HCT116 (cell line): ENCODE data around the gene L1CAM. TPM values are rescaled to one million over a fixed set of nuclear protein-coding genes. Genes with fewer than 3 reads are reported as not detected.

Experiments
- ATAC-seq: fragments of 200-7000 bp; cut with Tn5 transposase; 2 replicates; pipeline ENCODE4 v1.9.1; 2020; ENCODE audit warnings: mild to moderate bottlenecking, moderate library complexity
- BruUV-seq: library from RNA; stranded (reverse); fragments of 400-500 nt; replicated peaks from 2 replicates; lab custom pipeline; 2021; lab: Mats Ljungman, UMichigan
- CTCF ChIA-PET: fragments of 300-600 bp; sonication (Branson Sonifier 250); formaldehyde crosslinking; loops from one replicate; lab custom pipeline; 2021; ENCODE audit warnings: antibody characterized with exemption; lab: Charles Lee
- POLR2A ChIA-PET: fragments of 300-600, 350-600 bp; sonication (Branson Sonifier 250); formaldehyde crosslinking; loops from one replicate; lab custom pipeline; 2021; ENCODE audit warnings: antibody characterized with exemption; lab: Charles Lee
- RAD21 ChIA-PET, 2 experiments: fragments of 300-600 bp; sonication (Branson Sonifier 250); formaldehyde crosslinking; loops; one replicate each; lab custom pipeline; 2023; ENCODE audit warnings: low total read pairs in 2 of 2; ENCODE audit not compliant: uncharacterized antibody in 2 of 2, unreplicated experiment in 2 of 2, low non-redundant PET in 1 of 2; lab: Charles Lee
- DNase-seq: peaks from one replicate; pipeline ENCODE4 v3.0.0-alpha.2; 2010; ENCODE audit warnings: low read depth, low spot score
- H2AFZ ChIP-seq: fragments of 200-600 bp; shearing (Covaris generic), sonication (generic); 2 replicates; pipeline ENCODE4 v1.6.1; 2017; ENCODE audit warnings: low read depth, mixed run types, mixed read lengths, antibody characterized with exemption, low read length; ENCODE audit not compliant: poor library complexity, severe bottlenecking
- H3K27ac ChIP-seq: 2 replicates; pipeline ENCODE4 v1.5.1; 2012; ENCODE audit warnings: low read depth, low read length
- H3K27me3 ChIP-seq: fragments of 200-600 bp; sonication (generic); 2 replicates; pipeline ENCODE4 v1.6.1; 2016; ENCODE audit warnings: mixed run types, low read length, mixed read lengths; ENCODE audit not compliant: insufficient read depth
- H3K36me3 ChIP-seq, 2 experiments: fragments of 200-500 bp in 1 of 2; fragments of 200-600 bp in 1 of 2; sonication (Bioruptor generic) in 1 of 2; sonication (generic) in 1 of 2; 2 replicates each; pipeline versions ENCODE4 v1.5.1 to v1.6.1; 2014 to 2016; ENCODE audit warnings: low read length in 2 of 2, inconsistent platforms in 1 of 2, mixed read lengths in 1 of 2, mixed run types in 1 of 2; ENCODE audit not compliant: insufficient read depth in 2 of 2, control insufficient read depth in 1 of 2
- H3K4me1 ChIP-seq, 2 experiments: fragments of 200-600 bp in 1 of 2; sonication (generic) in 1 of 2; 2 replicates each; pipeline versions ENCODE4 v1.5.1 to v1.6.1; 2012 to 2017; ENCODE audit warnings: low read length in 2 of 2, inconsistent platforms in 1 of 2, mild to moderate bottlenecking in 1 of 2, mixed read lengths in 1 of 2, mixed run types in 1 of 2, moderate library complexity in 1 of 2; ENCODE audit not compliant: insufficient read depth in 2 of 2, control insufficient read depth in 1 of 2
- H3K4me2 ChIP-seq: fragments of 200-600 bp; sonication (generic); 2 replicates; pipeline ENCODE4 v1.6.1; 2017; ENCODE audit warnings: mixed run types, low read length, mixed read lengths
- H3K4me3 ChIP-seq, 2 experiments: fragments of 200-600 bp in 1 of 2; sonication (generic) in 1 of 2; replicated peaks in 1 of 2; 2 replicates each; pipeline ENCODE4 v1.5.1; 2011 to 2016; ENCODE audit warnings: low read length in 2 of 2, control low read depth in 1 of 2, low read depth in 1 of 2, mild to moderate bottlenecking in 1 of 2, mixed read lengths in 1 of 2, mixed run types in 1 of 2
- H3K79me2 ChIP-seq: fragments of 200-600 bp; sonication (generic); 2 replicates; pipeline ENCODE4 v1.6.1; 2017; ENCODE audit warnings: mild to moderate bottlenecking, mixed run types, low read length, moderate library complexity, mixed read lengths; ENCODE audit not compliant: insufficient read depth
- H3K9ac ChIP-seq: fragments of 200-600 bp; sonication (generic); 2 replicates; pipeline ENCODE4 v1.6.1; 2016; ENCODE audit warnings: low read length, mixed read lengths
- H3K9me2 ChIP-seq: fragments of 200-600 bp; sonication (generic), shearing (Covaris generic); 2 replicates; pipeline ENCODE4 v1.6.1; 2017; ENCODE audit warnings: mixed run types, mild to moderate bottlenecking, moderate library complexity; ENCODE audit not compliant: insufficient read depth
- H3K9me3 ChIP-seq, 2 experiments: fragments of 200-500 bp in 1 of 2; fragments of 200-600 bp in 1 of 2; sonication (Bioruptor generic) in 1 of 2; sonication (generic) in 1 of 2; 2 replicates each; pipeline ENCODE4 v1.6.1; 2014 to 2017; ENCODE audit warnings: low read length in 2 of 2, mixed read lengths in 2 of 2, inconsistent platforms in 1 of 2, low read depth in 1 of 2, mild to moderate bottlenecking in 1 of 2, mixed run types in 1 of 2, moderate library complexity in 1 of 2; ENCODE audit not compliant: control insufficient read depth in 1 of 2, insufficient read depth in 1 of 2
- H4K20me1 ChIP-seq: fragments of 200-600 bp; sonication (generic), shearing (Covaris generic); 2 replicates; pipeline ENCODE4 v1.6.1; 2017; ENCODE audit warnings: mixed run types, mild to moderate bottlenecking, moderate library complexity; ENCODE audit not compliant: insufficient read depth
- CBX3 ChIP-seq: IDR thresholded peaks from 2 replicates; pipeline ENCODE4 v1.6.1; 2012; ENCODE audit warnings: low read depth
- CEBPB ChIP-seq: IDR thresholded peaks from 2 replicates; pipeline ENCODE4 v1.6.1; 2012; ENCODE audit warnings: low read depth
- CTCF ChIP-seq, 3 experiments: fragments of 200-600 bp in 1 of 3; sonication (generic) in 1 of 3; IDR thresholded peaks in 2 of 3; conservative IDR thresholded peaks in 1 of 3; 2 replicates each; pipeline ENCODE4 v1.5.1; 2012 to 2017; ENCODE audit warnings: low read depth in 2 of 3, low read length in 2 of 3, antibody characterized with exemption in 1 of 3, borderline replicate concordance in 1 of 3, control low read depth in 1 of 3, mild to moderate bottlenecking in 1 of 3, mixed read lengths in 1 of 3, mixed run types in 1 of 3, moderate library complexity in 1 of 3; ENCODE audit not compliant: insufficient read depth in 1 of 3
- ELF1 ChIP-seq: IDR thresholded peaks from 2 replicates; pipeline ENCODE4 v1.6.1; 2012; ENCODE audit warnings: low read depth, borderline replicate concordance
- EZH2 ChIP-seq: fragments of 200-600 bp; sonication (generic); IDR thresholded peaks from 2 replicates; pipeline ENCODE4 v1.6.1; 2017; ENCODE audit warnings: antibody characterized with exemption, mixed run types
- EZH2phosphoT487 ChIP-seq: fragments of 200-600 bp; IDR thresholded peaks from 2 replicates; pipeline ENCODE4 v1.6.1; 2018; ENCODE audit warnings: antibody characterized with exemption, borderline replicate concordance
- FOSL1 ChIP-seq: IDR thresholded peaks from 2 replicates; pipeline ENCODE4 v1.6.1; 2012; ENCODE audit warnings: low read depth
- JUND ChIP-seq: IDR thresholded peaks from 2 replicates; pipeline ENCODE4 v1.6.1; 2012
- POLR2A ChIP-seq: IDR thresholded peaks from 2 replicates; pipeline ENCODE4 v1.7.0; 2011; ENCODE audit warnings: borderline replicate concordance; ENCODE audit not compliant: insufficient read depth, insufficient read length; ENCODE audit errors: extremely low read depth
- POLR2AphosphoS5 ChIP-seq: IDR thresholded peaks from 2 replicates; pipeline ENCODE4 v1.6.1; 2011; ENCODE audit warnings: mild to moderate bottlenecking, low read depth, low read length, moderate library complexity
- RAD21 ChIP-seq: IDR thresholded peaks from 2 replicates; pipeline ENCODE4 v1.6.1; 2012; ENCODE audit warnings: low read depth, mild to moderate bottlenecking
- REST ChIP-seq: IDR thresholded peaks from 2 replicates; pipeline ENCODE4 v1.6.1; 2012; ENCODE audit warnings: low read depth
- SP1 ChIP-seq: IDR thresholded peaks from 2 replicates; pipeline ENCODE4 v1.6.1; 2012; ENCODE audit warnings: low read depth
- YY1 ChIP-seq: IDR thresholded peaks from 2 replicates; pipeline ENCODE4 v1.6.1; 2011; ENCODE audit warnings: low read length, low read depth, moderate library complexity, mild to moderate bottlenecking; ENCODE audit not compliant: insufficient replicate concordance; ENCODE audit errors: extremely low read depth
- ZBTB33 ChIP-seq: IDR thresholded peaks from 2 replicates; pipeline ENCODE4 v1.6.1; 2011; ENCODE audit warnings: mild to moderate bottlenecking, low read length, moderate library complexity; ENCODE audit not compliant: insufficient replicate concordance; ENCODE audit errors: extremely low read depth
- ZFX ChIP-seq: fragments of 450-650 bp; IDR thresholded peaks from 2 replicates; pipeline ENCODE4 v1.6.1; 2017
- ZNF274 ChIP-seq: fragments of 200-500 bp; sonication (Bioruptor generic); IDR thresholded peaks from 2 replicates; pipeline ENCODE4 v1.6.1; 2014; ENCODE audit warnings: mild to moderate bottlenecking, low read depth, low read length, inconsistent platforms
- intact Hi-C: fragments of 100-400 bp; cut with micrococcal nuclease; formaldehyde crosslinking; loops from 2 replicates; pipeline ENCODE4 v1.10.0; 2022
- total RNA-seq: library from RNA; stranded (reverse); gene quantifications from one replicate; pipeline ENCODE4 v1.2.1, GENCODE V29; 2021; ENCODE audit not compliant: unreplicated experiment

The L1CAM gene
- total RNA-seq, 1 experiment from 2014 or later, result 14.8 TPM

- intact Hi-C loops, result no loop called here
- Histone ChIP-seq H3K9me3 (no peaks in the 10 kb centered on the region), H3K4me2 (no peak overlapping the region), H3K9me2 (no peaks in the 10 kb centered on the region), H3K4me3 (no peak overlapping the region), H3K36me3 (peaks cover 0 to 5% of the 10 kb centered on the region in 2 experiments; a peak in 2 of 4 replicates), H3K9ac (no peak overlapping the region), H3K27me3 (no peaks in the 10 kb centered on the region), H3K79me2 (peaks cover 30% of the 10 kb centered on the region), H4K20me1 (no peaks in the 10 kb centered on the region), H3K27ac (no peak overlapping the region), H3K4me1 (peaks cover 14 to 26% of the 10 kb centered on the region in 2 experiments), H2AFZ (no peak overlapping the region)
- CTCF ChIA-PET, result no interaction called here
- ATAC-seq (no peak), DNase-seq (no peak)
- no TSS peak for BruUV-seq
- POLR2A ChIA-PET, result no interaction called here
- TF ChIP-seq EZH2 (no peak), CBX3 (no peak), ZBTB33 (no peak), CEBPB (no peak), SP1 (no peak), ZNF274 (no peak), REST (no peak), JUND (no peak), EZH2phosphoT487 (no peak), RAD21 (no peak), POLR2A (no peak), ELF1 (no peak), CTCF (IDR thresholded peaks at IDR 0.05 in 2 of 3, conservative IDR thresholded peaks at IDR 0.05 in 1 of 3; ENCODE audit: borderline replicate concordance in 1 of 3, insufficient read depth in 1 of 3, low read depth in 2 of 3, low read length in 2 of 3) (no peak), POLR2AphosphoS5 (no peak), ZFX (no peak), YY1 (no peak), FOSL1 (no peak)
- RAD21 ChIA-PET, result no interaction called here
These were observed 46.4 kb upstream of the L1CAM start for GRCh38 chrX:153932220-153932915.
